Measurements from ENCODE around the gene HLF.

HLF gene

GRCh38 chr17:55264645-55265298, at the start of gene HLF:
Gene HLF (plus strand): TSS chr17:55264960. CDS start chr17:55265485, 525 bp downstream.
- DNase-seq = peak; percentile 72

GRCh38 chr17:55215711-55216110, 49.0 kb upstream of the HLF start:
- DNase-seq = no peak

- DNase-seq = no peak
These were observed 47.9 kb upstream of the HLF start for GRCh38 chr17:55216888-55217287.

GRCh38 chr17:55219459-55219858, 45.3 kb upstream of the HLF start:
- DNase-seq = no peak

GRCh38 chr17:55219934-55220333, 44.8 kb upstream of the HLF start:
- DNase-seq = no peak

- DNase-seq = no peak
These were observed 41.2 kb upstream of the HLF start for GRCh38 chr17:55223524-55223923.

- DNase-seq = no peak
These were observed 40.0 kb upstream of the HLF start for GRCh38 chr17:55224746-55225145.

GRCh38 chr17:55225237-55225636, 39.5 kb upstream of the HLF start:
- DNase-seq = no peak

GRCh38 chr17:55228683-55229192, 36.0 kb upstream of the HLF start:
- DNase-seq = no peak

GRCh38 chr17:55229276-55229675, 35.5 kb upstream of the HLF start:
- DNase-seq = no peak

GRCh38 chr17:55230716-55231115, 34.0 kb upstream of the HLF start:
- DNase-seq = no peak

GRCh38 chr17:55233840-55234239, 30.9 kb upstream of the HLF start:
- no peak for DNase-seq

- no peak for DNase-seq
These were observed 28.4 kb upstream of the HLF start for GRCh38 chr17:55236316-55236715.

GRCh38 chr17:55237268-55237667, 27.5 kb upstream of the HLF start:
- DNase-seq = no peak

- peak; percentile 2 for DNase-seq
These were observed 26.9 kb upstream of the HLF start for GRCh38 chr17:55237841-55238178.

- peak; percentile 90 for DNase-seq
These were observed 26.4 kb upstream of the HLF start for GRCh38 chr17:55238179-55238930.

- DNase-seq = no peak
These were observed 25.8 kb upstream of the HLF start for GRCh38 chr17:55238931-55239297.

GRCh38 chr17:55241097-55241496, 23.7 kb upstream of the HLF start:
- no peak for DNase-seq

- DNase-seq = no peak
These were observed 22.3 kb upstream of the HLF start for GRCh38 chr17:55242476-55242875.

GRCh38 chr17:55245986-55246385, 18.8 kb upstream of the HLF start:
- DNase-seq = no peak

GRCh38 chr17:55246583-55246982, 18.2 kb upstream of the HLF start:
- no peak for DNase-seq

GRCh38 chr17:55248077-55248476, 16.7 kb upstream of the HLF start:
- DNase-seq = no peak

- no peak for DNase-seq
These were observed 14.9 kb upstream of the HLF start for GRCh38 chr17:55249861-55250260.

GRCh38 chr17:55254375-55254774, 10.4 kb upstream of the HLF start:
- DNase-seq = no peak
